ENCODE data around the gene PCK2.

The PCK2 gene

DNA sequence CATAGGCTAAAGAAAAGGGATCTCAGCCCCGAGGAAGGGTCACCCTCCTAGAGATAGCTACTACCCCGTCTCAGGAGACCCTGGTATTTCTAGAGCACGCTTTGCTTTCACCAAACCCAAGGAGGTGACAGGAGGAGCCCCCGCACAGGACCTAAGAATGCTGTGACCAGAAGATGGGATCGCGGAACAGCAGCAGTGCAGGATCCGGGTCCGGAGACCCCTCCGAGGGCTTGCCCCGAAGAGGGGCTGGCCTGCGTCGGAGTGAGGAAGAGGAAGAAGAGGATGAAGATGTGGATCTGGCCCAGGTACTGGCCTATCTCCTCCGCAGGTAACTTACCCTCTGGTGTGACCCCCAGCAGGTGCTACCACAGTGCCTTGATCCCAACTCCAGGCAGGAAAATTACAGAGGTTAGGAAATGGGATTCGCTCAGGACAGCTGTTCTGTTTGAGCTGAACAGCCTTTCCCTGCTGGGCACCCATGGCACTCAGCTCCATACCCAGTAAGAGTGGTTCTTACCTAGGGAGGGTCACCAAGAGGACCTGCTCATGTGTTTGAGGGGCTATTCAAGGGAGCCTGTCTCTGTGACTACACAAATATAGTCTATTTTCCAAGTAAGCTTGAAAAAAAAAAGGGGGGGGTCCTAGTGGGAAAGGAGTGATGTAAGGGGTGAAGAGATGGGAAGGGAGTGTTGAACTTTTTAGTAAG, 21.5 kb downstream of the PCK2 start:
- DNase-seq (ENCODE audit: low read depth in 2 of 2): no peak

DNA sequence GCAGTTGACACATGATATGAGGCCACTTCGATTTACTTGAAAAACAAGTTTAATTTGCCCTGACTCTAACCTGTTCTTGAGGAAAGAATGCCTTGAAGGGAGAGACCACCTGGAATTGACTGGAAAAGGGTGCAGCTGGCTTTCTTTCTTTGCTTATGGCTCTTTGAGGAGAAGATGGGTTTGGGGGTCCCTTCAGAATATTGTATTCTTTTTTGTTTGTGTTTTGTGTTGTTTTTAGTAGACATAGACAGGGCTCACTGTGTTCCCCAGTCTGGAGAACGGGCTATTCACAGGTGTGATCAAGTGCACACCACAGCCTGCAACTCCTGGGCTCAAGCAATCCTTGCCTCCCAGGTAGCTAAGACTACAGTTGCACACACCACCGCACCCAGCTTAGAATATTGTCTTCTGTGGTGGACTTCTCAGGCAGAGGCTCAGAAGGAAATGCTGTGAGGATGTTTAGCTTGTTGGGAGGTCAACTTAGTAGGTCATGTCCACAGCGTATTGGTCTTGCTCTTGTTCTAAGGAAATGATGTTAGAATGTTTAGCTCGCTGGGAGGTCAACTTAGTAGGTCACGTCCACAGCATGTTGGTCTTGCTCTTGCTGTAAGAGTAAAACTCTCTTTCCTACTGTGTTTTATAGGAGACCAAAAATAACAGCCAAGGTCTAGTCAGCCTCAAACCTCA, 22.2 kb downstream of the PCK2 start:
- no peak for DNase-seq (ENCODE audit: low read depth in 2 of 2)

DNA sequence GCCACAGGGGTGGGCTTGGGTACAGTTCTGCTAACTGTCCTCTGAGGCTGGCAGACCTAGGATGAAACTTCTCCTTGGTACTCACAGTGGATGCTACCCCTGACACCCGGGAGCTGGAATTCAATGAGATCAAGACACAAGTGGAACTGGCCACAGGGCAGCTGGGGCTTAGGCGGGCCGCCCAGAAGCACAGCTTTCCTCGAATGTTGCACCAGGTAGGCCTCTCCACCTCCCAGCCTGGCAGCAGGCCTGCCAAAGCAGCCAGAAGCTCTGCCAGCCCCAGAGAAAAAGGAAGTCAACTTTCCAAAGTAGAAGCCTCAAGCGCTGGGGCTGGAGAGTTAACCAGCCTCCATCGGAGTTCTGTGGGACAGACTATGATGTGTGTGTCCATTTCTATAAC, 23.1 kb downstream of the PCK2 start:
- no peak for DNase-seq (ENCODE audit: low read depth in 2 of 2)

DNA sequence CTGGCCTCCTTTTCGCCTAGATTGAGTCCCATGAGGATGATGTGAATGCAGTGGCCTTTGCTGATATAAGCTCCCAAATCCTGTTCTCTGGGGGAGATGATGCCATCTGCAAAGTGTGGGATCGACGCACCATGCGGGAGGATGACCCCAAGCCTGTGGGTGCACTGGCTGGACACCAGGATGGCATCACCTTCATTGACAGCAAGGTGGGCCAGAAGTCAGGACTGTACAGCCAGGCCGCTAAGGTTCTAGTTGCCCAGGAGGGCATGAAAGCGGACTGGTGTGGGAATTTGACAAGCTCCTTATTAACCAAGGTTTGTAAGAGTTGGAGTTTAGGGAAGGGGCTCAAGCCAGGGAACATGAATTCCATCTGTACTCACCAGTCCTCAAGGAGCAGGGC, 25.6 kb downstream of the PCK2 start:
- DNase-seq (ENCODE audit: low read depth in 2 of 2): no peak

DNA sequence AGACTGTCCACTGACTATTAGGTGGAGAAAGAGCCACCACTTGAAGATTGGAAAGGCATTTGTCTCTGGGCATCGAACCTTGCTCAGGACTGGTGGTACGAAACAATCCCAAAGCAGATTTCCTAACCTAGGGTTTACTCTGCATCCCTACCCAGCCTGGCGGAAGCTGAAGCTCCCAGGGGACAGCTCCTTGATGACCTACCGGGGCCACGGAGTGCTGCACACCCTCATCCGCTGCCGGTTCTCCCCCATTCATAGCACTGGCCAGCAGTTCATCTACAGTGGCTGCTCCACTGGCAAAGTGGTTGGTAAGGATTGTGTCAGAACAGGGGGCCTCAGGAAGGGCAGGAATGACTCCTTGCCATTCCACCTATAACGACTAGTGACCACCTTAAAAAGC, 27.1 kb downstream of the PCK2 start:
- DNase-seq (ENCODE audit: low read depth in 2 of 2): no peak

DNA sequence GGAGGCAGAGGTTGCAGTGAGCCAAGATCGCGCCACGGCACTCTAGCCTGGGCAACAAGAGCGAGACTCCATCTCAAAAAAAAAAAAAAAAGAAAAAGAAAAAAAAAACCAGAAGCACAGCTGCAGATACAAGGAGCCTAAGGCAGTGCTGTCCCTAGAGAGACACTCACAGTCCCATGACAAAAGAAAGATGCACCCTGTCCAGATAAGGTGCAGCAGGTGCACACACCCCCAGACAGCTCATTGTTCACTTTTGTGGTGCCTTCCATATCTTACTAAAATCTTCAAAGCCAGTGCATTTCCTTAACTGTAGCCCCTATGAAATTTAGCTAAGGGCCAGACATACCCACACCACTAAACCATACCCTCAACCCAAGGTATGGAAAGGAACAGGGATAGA, 28.3 kb downstream of the PCK2 start:
- DNase-seq (ENCODE audit: low read depth in 2 of 2): no peak

DNA sequence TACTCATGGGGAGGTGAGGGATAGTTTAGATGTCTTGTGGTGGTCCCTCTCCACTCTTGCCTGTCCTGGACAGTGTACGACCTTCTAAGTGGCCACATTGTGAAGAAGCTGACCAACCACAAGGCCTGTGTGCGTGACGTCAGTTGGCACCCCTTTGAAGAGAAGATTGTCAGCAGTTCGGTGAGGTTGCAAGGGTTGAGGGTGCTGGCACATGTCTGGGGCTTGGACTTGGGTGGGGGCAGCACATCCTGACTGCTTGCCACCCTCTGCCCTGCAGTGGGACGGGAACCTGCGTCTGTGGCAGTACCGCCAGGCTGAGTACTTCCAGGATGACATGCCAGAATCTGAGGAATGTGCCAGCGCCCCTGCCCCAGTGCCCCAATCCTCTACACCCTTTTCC, 28.8 kb downstream of the PCK2 start:
- no peak for DNase-seq (ENCODE audit: low read depth in 2 of 2)

DNA sequence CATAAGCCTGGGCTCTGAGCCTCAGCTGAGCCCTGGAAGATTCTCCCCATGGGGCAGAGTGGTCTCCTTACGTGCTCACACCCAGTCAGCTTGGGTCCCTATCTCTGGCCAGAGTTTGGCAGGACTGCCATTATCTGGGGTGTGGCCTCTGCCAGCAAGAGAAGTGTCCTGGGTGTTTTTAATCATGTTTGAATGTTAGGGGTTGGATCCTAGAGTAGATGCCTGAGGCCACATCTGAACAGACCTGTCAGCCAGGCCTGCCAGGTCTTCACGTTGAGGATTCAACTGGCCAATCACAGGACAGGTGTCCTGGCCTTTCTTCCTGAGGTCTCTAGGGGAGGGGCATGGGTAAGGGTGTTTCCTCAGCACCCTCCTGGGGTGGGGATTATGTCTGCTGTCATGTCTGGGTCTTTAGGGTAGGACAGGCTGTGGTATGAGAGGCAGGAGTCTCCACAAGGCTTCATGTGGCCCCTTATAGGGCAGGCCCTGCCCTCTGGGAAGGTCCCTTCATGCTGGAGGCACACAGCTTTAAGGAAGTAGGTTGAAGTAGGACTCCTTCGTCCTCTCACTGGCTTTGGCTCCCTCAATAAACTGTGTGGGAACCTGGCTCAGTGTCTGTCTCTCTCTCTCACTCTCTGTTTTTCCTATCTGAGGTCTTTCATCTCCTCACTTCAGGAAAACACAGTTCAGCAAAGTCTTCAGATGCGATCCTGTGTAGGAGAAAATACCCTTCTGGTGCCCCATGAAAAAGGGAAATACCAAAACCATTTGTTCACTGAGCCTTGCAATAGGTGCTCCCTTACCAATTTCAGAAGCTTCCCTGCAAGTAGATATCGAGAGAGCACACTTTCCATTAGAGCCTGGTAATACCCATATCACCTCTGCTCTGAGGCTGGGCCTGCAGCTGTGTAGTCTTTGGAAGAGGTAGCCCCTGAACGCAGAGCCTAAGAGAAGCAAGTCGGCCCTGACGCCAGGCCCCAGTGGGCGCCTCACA, 29.6 kb downstream of the PCK2 start:
- no peak for DNase-seq (ENCODE audit: low read depth in 2 of 2)

DNA sequence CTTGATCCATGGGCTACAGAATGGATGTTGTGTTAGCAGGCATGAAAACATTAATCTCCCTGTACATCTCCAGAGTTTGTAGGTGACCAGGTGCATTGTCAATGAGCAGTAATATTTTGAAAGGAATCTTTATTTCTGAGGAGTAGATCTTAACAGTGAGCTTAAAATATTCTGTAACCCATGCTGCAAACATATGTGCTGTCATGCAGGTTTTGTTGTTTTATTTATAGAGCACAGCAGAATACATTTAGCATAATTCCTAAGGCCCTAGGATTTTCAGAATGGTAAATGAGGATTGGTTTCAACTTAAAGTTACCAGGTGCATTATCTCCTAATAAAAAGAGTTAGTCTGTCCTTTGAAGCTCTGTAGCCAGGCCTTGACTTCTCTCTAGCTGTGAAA, 32.8 kb downstream of the PCK2 start:
- DNase-seq (ENCODE audit: low read depth in 2 of 2): no peak

DNA sequence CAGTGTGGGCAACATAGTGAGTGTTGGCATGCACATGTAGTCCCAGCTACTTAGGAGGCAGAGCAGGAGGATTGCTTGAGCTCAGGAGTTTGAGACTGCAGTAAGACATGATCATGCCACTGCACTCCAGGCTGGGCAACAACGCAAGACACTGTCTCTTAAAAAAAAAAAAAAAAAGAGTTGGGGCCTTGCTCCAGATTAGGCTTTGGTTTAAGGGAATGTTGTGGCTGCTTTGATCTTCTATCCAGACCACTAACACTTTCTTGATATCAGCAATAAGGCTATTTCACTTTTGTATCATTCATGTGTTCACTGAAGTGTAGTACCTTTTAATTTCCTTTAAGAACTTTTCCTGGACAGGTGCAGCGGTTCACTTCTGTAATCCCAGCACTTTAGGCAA, 33.6 kb downstream of the PCK2 start:
- DNase-seq (ENCODE audit: low read depth in 2 of 2): no peak

DNA sequence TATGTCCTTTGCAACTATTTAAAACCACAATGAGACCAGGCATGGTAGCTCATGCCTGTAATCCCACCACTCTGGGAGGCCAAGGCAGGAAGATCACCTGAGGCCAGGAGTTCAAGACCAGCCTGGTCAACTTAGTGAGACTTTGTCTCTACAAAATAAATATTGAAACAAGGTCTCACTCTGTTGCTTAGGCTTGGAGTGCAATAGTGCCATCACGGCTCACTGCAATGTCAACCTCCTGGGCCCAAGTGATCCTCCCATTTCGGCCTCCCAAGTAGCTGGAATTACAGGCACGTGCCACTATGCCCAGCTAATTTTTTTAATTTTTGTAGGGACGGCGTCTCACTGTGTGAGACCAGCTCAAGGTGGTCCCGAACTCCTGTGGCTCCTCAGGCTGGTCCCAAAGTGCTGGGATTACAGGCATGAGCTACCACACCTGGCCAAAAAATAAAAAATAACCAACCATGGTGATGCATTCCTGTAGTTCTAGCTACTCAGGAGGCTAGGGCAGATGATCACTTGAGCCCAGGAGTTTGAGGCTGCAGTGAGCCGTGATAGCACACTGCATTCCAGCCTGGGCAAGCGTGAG, 35.4 kb downstream of the PCK2 start:
- no peak for DNase-seq (ENCODE audit: low read depth in 2 of 2)

DNA sequence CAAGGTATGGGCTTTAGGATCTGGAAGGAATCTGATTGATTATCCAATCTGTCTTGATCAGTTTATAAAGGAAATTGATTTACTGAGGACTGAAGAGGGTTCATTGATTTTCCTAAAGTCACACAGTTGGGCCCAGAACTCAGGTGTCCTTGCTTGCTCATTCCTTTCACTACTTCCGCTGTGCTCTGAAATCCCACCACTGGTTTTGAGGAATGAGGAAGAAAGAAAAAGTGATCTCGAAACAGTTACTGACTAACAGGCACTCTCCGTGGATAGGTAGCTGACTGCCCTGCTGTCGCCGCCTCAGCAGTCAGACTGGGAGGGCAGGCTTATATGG, 36.2 kb downstream of the PCK2 start, which contains the start of gene FITM1:
TSS of gene FITM1 (plus strand) at position 280 of the 337 bp plus-strand sequence. CDS start 905 bp downstream, outside the sequence.
- DNase-seq (ENCODE audit: low read depth in 2 of 2): no peak

DNA sequence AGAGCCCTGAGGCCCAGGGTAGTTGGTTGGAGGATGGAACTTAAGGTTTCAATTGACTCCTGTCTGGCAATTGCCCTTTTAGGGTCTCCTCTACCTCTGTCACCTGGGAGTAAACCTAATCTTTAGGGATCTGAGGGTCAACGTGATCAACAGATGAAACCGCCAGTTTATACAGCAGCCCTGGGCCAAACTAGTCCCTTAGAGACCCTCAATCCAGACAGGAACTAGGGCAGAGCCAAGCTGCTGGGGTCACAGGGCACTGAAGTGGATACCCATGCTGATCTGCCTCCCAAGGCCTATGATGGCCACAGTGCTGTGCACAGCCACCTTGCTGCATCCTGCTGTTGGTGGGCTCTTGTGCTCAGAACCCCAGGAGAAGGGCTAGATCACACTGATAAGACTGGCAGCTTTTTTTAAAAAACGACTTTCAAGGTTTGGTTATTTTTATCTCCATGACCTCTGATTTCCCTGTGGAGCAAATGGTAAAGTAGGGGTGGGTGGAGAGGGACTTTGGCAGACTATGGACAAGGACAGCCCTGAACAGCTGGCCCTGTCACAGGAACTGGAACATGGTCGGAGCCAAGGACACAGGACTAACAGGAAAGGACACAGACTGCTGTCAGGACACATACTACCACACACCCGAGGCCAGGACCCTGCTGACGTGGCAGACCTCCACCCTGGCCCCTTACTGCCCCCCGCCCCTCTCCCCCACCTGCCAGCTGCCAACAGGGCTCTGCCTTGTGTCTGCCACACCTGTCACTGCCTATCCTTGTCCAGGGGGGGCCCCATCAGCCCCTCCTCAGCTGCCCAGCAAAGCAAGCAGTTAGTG, 36.8 kb downstream of the PCK2 start:
- DNase-seq (ENCODE audit: low read depth in 2 of 2): no peak

DNA sequence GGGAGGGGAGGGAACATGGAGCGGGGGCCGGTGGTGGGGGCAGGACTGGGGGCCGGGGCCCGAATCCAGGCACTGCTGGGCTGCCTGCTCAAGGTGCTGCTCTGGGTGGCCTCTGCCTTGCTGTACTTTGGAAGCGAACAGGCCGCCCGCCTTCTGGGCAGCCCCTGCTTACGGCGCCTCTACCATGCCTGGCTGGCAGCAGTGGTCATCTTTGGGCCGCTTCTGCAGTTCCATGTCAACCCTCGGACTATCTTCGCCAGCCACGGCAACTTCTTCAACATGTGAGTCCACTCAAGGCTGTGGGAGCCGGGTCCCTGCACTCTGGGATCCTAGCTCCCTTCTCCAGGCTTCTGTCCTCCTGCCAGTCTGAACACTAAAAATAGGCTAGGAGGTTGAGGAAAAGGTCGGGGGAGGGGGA, 37.4 kb downstream of the PCK2 start:
- no peak for DNase-seq (ENCODE audit: low read depth in 2 of 2)

DNA sequence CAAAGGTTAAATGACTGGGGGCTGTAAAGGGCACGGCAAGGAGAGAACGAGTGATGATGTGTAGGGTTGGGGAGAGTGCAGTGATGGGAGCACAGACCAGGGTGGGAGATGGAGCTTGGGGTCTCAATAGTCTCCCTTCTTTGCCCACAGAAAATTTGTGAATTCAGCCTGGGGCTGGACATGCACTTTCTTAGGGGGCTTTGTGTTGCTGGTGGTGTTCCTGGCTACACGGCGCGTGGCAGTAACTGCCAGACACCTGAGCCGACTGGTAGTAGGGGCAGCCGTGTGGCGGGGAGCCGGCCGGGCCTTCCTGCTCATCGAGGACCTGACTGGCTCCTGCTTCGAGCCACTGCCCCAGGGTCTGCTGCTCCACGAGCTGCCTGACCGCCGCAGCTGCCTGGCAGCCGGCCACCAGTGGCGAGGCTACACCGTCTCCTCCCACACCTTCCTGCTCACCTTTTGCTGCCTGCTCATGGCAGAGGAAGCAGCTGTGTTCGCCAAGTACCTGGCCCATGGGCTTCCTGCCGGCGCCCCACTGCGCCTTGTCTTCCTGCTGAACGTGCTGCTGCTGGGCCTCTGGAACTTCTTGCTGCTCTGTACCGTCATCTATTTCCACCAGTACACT, 38.1 kb downstream of the PCK2 start:
- DNase-seq (ENCODE audit: low read depth in 2 of 2): no peak

DNA sequence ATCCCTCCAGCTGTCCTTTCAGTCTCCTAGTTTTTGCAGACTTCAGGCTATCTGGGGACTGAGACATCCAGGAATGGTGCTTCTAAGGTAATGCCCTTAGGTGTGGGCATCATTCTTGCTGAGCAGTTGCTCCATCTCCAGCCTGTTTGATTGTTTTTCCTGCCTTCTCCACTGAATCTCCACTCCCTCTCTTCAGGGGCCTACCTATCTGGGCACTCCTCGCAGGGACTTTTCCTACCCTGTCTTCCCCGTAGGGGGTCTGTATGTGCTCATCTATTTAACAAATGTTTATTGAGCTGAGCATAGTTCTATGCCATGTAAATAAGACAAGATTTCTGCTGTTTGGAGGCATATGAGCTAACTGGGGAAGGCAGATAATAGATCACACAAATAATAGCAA, 38.9 kb downstream of the PCK2 start:
- DNase-seq (ENCODE audit: low read depth in 2 of 2): no peak

DNA sequence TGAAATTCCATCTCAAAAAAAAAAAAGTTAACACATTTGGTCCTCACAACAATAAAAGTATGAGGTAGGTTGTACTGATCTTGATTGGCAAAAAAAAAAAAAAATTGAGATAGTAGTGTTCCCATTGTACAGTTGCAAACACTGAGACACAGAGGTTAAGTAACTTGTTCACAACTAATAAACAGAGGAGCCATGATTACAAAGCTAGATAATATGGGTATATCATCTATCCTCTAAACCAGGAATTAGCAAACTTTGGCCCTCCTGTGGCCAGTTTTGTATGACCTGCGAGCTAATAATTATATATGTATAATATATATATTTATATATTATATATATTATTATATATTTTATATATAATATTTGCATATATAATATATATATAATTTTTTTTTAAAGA, 39.6 kb downstream of the PCK2 start:
- no peak for DNase-seq (ENCODE audit: low read depth in 2 of 2)

DNA sequence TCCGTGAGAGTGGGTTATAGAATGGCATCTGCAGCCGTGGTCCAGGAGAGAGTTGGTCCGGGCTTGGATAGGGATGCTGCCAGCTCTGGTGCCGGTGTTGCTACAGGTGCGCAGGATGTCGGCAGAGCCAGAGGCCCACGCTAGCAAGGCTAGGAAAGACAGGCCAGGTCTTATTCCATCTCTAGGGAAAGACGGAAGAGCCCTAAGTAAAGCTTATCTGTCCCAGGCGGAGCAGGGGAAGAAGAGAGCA, 41.4 kb downstream of the PCK2 start:
- DNase-seq (ENCODE audit: low read depth in 2 of 2): no peak

DNA sequence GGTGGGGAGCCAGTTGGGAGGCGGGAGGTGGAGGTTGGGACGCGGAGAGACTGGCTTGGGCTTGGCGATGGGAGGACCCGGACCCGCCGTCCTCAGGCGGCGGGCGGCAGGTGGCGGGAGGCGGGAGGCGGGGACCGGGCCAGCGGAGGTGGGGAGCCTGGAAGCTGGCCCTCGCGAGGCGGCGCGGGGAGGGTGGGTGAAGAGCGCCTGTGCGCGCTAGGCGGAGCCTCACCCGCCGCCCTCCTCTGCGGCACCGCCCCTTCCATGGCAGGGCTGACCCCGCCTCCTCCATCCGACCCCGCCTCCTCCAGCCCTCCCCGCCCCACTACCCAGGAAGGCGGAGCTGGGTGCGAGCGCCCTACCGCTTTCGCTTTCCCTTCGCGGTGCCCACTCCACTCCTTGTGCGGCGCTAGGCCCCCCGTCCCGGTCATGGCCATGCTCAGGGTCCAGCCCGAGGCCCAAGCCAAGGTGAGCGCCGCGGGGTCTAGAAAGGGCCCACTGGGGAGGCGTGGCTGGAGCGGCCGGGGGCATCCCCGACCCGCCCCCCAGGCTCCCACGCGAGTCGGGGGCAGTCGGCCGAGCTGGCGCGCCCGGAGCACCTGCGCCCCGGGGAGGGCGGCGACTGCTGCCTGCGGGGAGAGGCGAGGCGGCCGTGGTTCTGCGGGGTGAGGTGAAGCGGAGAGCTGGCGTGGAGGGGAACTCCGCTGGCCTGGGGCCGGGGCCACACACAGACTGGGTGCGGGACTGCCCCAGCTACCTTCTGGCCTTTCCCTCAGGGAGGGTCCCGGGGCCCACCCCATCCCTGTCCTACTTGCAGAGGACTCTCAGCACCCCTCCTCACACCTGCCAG, 41.9 kb downstream of the PCK2 start, which contains the start of gene PSME1:
TSS of gene PSME1 (plus strand) at position 361 of the 850 bp plus-strand sequence. CDS start at position 430, 69 bp downstream.
- peak; percentile 89 to 92 for DNase-seq (ENCODE audit: low read depth in 2 of 2)
